CD14-positive monocyte (primary cell): ENCODE results near the gene TRIM33. TPM values are rescaled to one million over a fixed set of nuclear protein-coding genes. Genes with fewer than 3 reads are reported as not detected.

Experiments
- DNase-seq, 3 donors: peaks; one replicate each; pipeline ENCODE4 v3.0.0-alpha.2; 2011 to 2022
- H2AFZ ChIP-seq: 2 replicates; pipeline ENCODE4 v1.6.0; 2012; ENCODE audit warnings: mild to moderate bottlenecking, low read depth, low read length, inconsistent platforms; ENCODE audit not compliant: insufficient read depth, poor library complexity, severe bottlenecking
- H3K27ac ChIP-seq, 2 donors: 1 replicate in 1 of 2; 2 replicates in 1 of 2; pipeline ENCODE4 v1.5.1; 2012 to 2013; ENCODE audit warnings: low read length in 2 of 2, control low read depth in 1 of 2, inconsistent platforms in 1 of 2, low read depth in 1 of 2, mild to moderate bottlenecking in 1 of 2
- H3K27me3 ChIP-seq, 2 donors: one replicate each; pipeline versions ENCODE4 v1.6.0 to v1.6.1; 2011 to 2013; ENCODE audit warnings: low read length in 2 of 2; ENCODE audit not compliant: control insufficient read depth in 2 of 2, insufficient read depth in 2 of 2
- H3K36me3 ChIP-seq, 2 donors: replicated peaks in 1 of 2; 1 replicate in 1 of 2; 2 replicates in 1 of 2; pipeline versions ENCODE4 v1.5.1 to v1.6.1; 2012 to 2013; ENCODE audit warnings: low read length in 2 of 2, control low read depth in 1 of 2, inconsistent platforms in 1 of 2, mild to moderate bottlenecking in 1 of 2; ENCODE audit not compliant: insufficient read depth in 2 of 2, control insufficient read depth in 1 of 2
- H3K4me1 ChIP-seq, 2 donors: 1 replicate in 1 of 2; 2 replicates in 1 of 2; pipeline versions ENCODE4 v1.5.1 to v1.6.1; 2012 to 2013; ENCODE audit warnings: low read length in 2 of 2, control low read depth in 1 of 2, inconsistent platforms in 1 of 2, mild to moderate bottlenecking in 1 of 2, moderate library complexity in 1 of 2; ENCODE audit not compliant: insufficient read depth in 2 of 2, control insufficient read depth in 1 of 2
- H3K4me2 ChIP-seq: replicated peaks from 2 replicates; pipeline ENCODE3; 2012; ENCODE audit warnings: low read length, moderate library complexity, mild to moderate bottlenecking; ENCODE audit not compliant: poor library complexity, severe bottlenecking; ENCODE audit errors: extremely low read depth
- H3K4me3 ChIP-seq, 3 experiments: fragments of 200-600 bp in 1 of 3; sonication (generic) in 1 of 3; replicated peaks in 1 of 3; 1 replicate in 2 of 3; 2 replicates in 1 of 3; pipeline ENCODE4 v1.5.1; 2011 to 2013; ENCODE audit warnings: low read length in 3 of 3, mild to moderate bottlenecking in 3 of 3, control low read depth in 2 of 3, low read depth in 2 of 3, inconsistent platforms in 1 of 3, moderate library complexity in 1 of 3
- H3K79me2 ChIP-seq: 2 replicates; pipeline ENCODE4 v1.6.0; 2012; ENCODE audit warnings: mild to moderate bottlenecking, control low read depth, inconsistent platforms, low read length, moderate library complexity; ENCODE audit not compliant: insufficient read depth
- H3K9ac ChIP-seq: 2 replicates; pipeline ENCODE4 v1.6.0; 2017; ENCODE audit warnings: low read length, mild to moderate bottlenecking; ENCODE audit not compliant: insufficient read depth, poor library complexity, severe bottlenecking
- H3K9me3 ChIP-seq, 2 donors: replicated peaks in 1 of 2; 1 replicate in 1 of 2; 2 replicates in 1 of 2; pipeline versions ENCODE4 v1.5.1 to v1.6.1; 2012 to 2013; ENCODE audit warnings: low read length in 2 of 2, control low read depth in 1 of 2; ENCODE audit not compliant: control insufficient read depth in 1 of 2, insufficient read depth in 1 of 2
- H4K20me1 ChIP-seq: 2 replicates; pipeline ENCODE4 v1.6.0; 2012; ENCODE audit warnings: mild to moderate bottlenecking, low read length, control low read depth, moderate library complexity; ENCODE audit not compliant: insufficient read depth
- H3K27ac Mint-ChIP-seq, 7 donors: one replicate each; pipeline ENCODE4 v1.8.0; 2020; ENCODE audit warnings: mild to moderate bottlenecking in 7 of 7, mixed read lengths in 7 of 7, moderate library complexity in 6 of 7, inconsistent platforms in 2 of 7
- H3K27me3 Mint-ChIP-seq, 3 donors: one replicate each; pipeline ENCODE4 v1.8.0; 2021 to 2022; ENCODE audit warnings: low read depth in 3 of 3, mild to moderate bottlenecking in 3 of 3, mixed read lengths in 3 of 3, moderate library complexity in 3 of 3, inconsistent platforms in 1 of 3
- H3K36me3 Mint-ChIP-seq, 2 donors: one replicate each; pipeline ENCODE4 v1.8.0; 2020; ENCODE audit warnings: mixed read lengths in 2 of 2, inconsistent platforms in 1 of 2, mild to moderate bottlenecking in 1 of 2
- H3K4me1 Mint-ChIP-seq: one replicate; pipeline ENCODE4 v1.8.0; 2020; ENCODE audit warnings: mild to moderate bottlenecking, mixed read lengths
- H3K4me3 Mint-ChIP-seq, 2 donors: one replicate each; pipeline ENCODE4 v1.8.0; 2020; ENCODE audit warnings: mild to moderate bottlenecking in 2 of 2, mixed read lengths in 2 of 2, moderate library complexity in 1 of 2
- H3K9me3 Mint-ChIP-seq, 7 donors: one replicate each; pipeline ENCODE4 v1.8.0; 2020 to 2022; ENCODE audit warnings: mixed read lengths in 7 of 7, mild to moderate bottlenecking in 6 of 7, moderate library complexity in 6 of 7, inconsistent platforms in 2 of 7
- CTCF ChIP-seq: fragments of 200-600 bp; IDR thresholded peaks from one replicate; pipeline ENCODE4 v1.8.0; 2022; ENCODE audit warnings: antibody characterized with exemption, mild to moderate bottlenecking
- WGBS: methylation state at CpG from one replicate; pipeline ENCODE4 v1.1.5; 2013; ENCODE audit warnings: missing lambda C conversion rate; ENCODE audit not compliant: insufficient coverage; 5-methylcytosine and 5-hydroxymethylcytosine counted together
- intact Hi-C, 2 donors: fragments of 100-400 bp; cut with micrococcal nuclease; formaldehyde crosslinking; loops; one replicate each; pipeline versions ENCODE4 v1.15.0 to v1.15.1; 2023
- polyA plus RNA-seq, 3 donors: library from polyadenylated mRNA; depleted of rRNA in 1 of 3; unstranded in 2 of 3; stranded (reverse) in 1 of 3; fragments of 300-500 nt in 2 of 3; fragments of >200 nt in 1 of 3; fragmentation: Illumina TruSeq in 2 of 3; gene quantifications; 1 replicate in 2 of 3; 2 replicates in 1 of 3; pipeline ENCODE4 v1.2.3, GENCODE V29; 2012 to 2021

Gene TRIM33
- polyA plus RNA-seq, 3 donors = 11.8 to 16.5 (median 13.7) TPM

- H3K9ac ChIP-seq = no peak overlapping the region
- no peak overlapping the region for H3K27ac ChIP-seq
- H3K27me3 ChIP-seq = no peaks in the 10 kb centered on the region
- H3K9me3 Mint-ChIP-seq = peaks cover 8 to 17% (median 13%) of the 10 kb centered on the region in 7 donors
- TF ChIP-seq CTCF = no peak
- DNase-seq = no peak
- H3K9me3 ChIP-seq = peaks cover 5 to 8% of the 10 kb centered on the region in 2 donors
- H4K20me1 ChIP-seq = no peaks in the 10 kb centered on the region
- peaks cover 23 to 58% of the 10 kb centered on the region in 2 donors for H3K36me3 ChIP-seq
- H2AFZ ChIP-seq = no peak overlapping the region
- no peak overlapping the region for H3K4me2 ChIP-seq
- intact Hi-C loops = no loop called here
- no peaks in the 10 kb centered on the region for H3K4me1 Mint-ChIP-seq
- H3K79me2 ChIP-seq = no peaks in the 10 kb centered on the region
- no peak overlapping the region for H3K27ac Mint-ChIP-seq
- H3K4me3 ChIP-seq = no peak overlapping the region
- H3K36me3 Mint-ChIP-seq = peaks cover 44 to 49% of the 10 kb centered on the region in 2 donors
- no peaks in the 10 kb centered on the region for H3K4me1 ChIP-seq
- H3K4me3 Mint-ChIP-seq = no peak overlapping the region
- H3K27me3 Mint-ChIP-seq = peaks cover 0 to 3% (median 0%) of the 10 kb centered on the region in 3 donors
Measured at GRCh38 chr1:114390960-114391359, 120.0 kb downstream of the TRIM33 start.

GRCh38 chr1:114390361-114390760 lies 120.6 kb downstream of the TRIM33 start:
- Histone ChIP-seq H2AFZ (no peak overlapping the region), H3K27ac (no peak overlapping the region), H3K36me3 (peaks cover 20 to 52% of the 10 kb centered on the region in 2 donors), H3K79me2 (no peaks in the 10 kb centered on the region), H3K27me3 (no peaks in the 10 kb centered on the region), H3K4me2 (no peak overlapping the region), H3K4me3 (no peak overlapping the region), H4K20me1 (no peaks in the 10 kb centered on the region), H3K9me3 (peaks cover 11 to 13% of the 10 kb centered on the region in 2 donors), H3K9ac (no peak overlapping the region), H3K4me1 (no peaks in the 10 kb centered on the region)
- no peak for TF ChIP-seq CTCF
- intact Hi-C loops = no loop called here
- Mint-ChIP-seq H3K9me3 (peaks cover 14 to 23% (median 19%) of the 10 kb centered on the region in 7 donors), H3K4me1 (no peaks in the 10 kb centered on the region), H3K27me3 (peaks cover 0 to 3% (median 0%) of the 10 kb centered on the region in 3 donors), H3K4me3 (no peak overlapping the region), H3K27ac (no peak overlapping the region), H3K36me3 (peaks cover 40 to 43% of the 10 kb centered on the region in 2 donors)
- 100% methylated on average over 1 of the region's 4 CpGs for WGBS
- DNase-seq = no peak
